GM12891 (cell line): ENCODE results near the gene CEP170B.
A peak's percentile ranks its signal among the peaks of the same experiment; 100 is the strongest.
"Not testable (repeated sequence)": the region's sequence is repeated elsewhere in the genome, so short reads cannot be mapped to it uniquely, and the experiment has no call there.

Experiments used
- DNase-seq: peaks from one replicate; pipeline ENCODE4 v3.0.0; 2011; ENCODE audit warnings: low spot score; ENCODE audit not compliant: insufficient read length
- FAIRE-seq: peaks from 2 replicates; lab custom pipeline; 2011; peaks lifted over from hg19 to GRCh38; lab: Jason Lieb, UNC
- PAX5 ChIP-seq: IDR thresholded peaks from 2 replicates; pipeline ENCODE4 v1.6.1; 2011; ENCODE audit warnings: low read length, moderate library complexity, mild to moderate bottlenecking; ENCODE audit not compliant: insufficient read depth, severe bottlenecking
- POLR2A ChIP-seq: IDR thresholded peaks from 2 replicates; pipeline ENCODE4 v1.6.1; 2011; ENCODE audit warnings: low read depth, low read length, control low read depth
- POLR2AphosphoS5 ChIP-seq: IDR thresholded peaks from 2 replicates; pipeline ENCODE4 v1.6.1; 2011; ENCODE audit warnings: low read depth, low read length, control low read depth
- POU2F2 ChIP-seq: IDR thresholded peaks from 2 replicates; pipeline ENCODE4 v1.6.1; 2011; ENCODE audit warnings: low read depth, mild to moderate bottlenecking, control low read depth, low read length, moderate library complexity
- SPI1 ChIP-seq: IDR thresholded peaks from 2 replicates; pipeline ENCODE4 v1.6.1; 2011; ENCODE audit warnings: low read depth, low read length, control low read depth
- TAF1 ChIP-seq: IDR thresholded peaks from 2 replicates; pipeline ENCODE4 v1.6.1; 2011; ENCODE audit warnings: low read depth, low read length, control low read depth

The CEP170B gene

DNA sequence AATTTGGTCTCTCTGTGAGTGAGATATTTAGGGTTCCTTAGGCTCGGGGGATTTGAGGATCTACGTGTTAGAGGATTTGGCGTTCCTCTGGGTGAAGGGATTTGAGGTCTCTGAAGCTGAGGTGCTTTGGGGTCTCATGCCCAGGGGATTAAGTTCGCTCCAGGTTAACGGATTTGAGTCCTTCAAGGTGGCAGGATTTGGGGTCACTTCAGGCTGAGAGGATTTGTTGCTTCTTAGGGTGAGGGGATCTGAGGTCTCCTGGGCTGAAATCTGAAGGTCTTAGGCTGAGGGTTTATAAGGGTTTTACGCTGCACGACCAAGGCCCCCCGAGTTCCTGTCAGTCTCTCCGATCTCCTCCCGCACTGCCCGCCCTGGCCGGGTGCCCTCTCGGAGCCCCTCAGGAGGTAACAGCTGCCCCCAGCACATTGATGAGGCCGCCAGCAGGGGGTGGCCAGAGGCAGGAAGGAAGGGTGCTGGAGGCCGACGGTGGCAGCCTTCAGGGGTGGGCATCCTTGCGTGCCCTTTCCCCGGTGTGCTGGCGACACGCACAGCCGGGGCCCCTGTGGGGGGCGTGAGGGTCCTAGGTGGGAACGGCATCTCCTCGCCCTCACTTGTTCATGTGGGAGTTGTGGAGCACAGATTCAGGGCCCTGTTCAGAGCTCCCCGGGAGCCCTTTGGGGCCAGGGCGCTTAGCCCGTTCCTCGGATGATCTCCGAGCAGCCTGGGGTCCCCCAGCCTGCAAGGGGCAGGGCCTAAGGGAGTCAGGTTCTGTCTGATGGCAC, 14.3 kb downstream of the CEP170B start:
- FAIRE-seq (no peak), DNase-seq (no peak)
- TF ChIP-seq POLR2A (no peak), POU2F2 (no peak), TAF1 (no peak), POLR2AphosphoS5 (no peak), SPI1 (no peak), PAX5 (no peak)

- DNase-seq (no peak), FAIRE-seq (no peak)
- TF ChIP-seq TAF1 (no peak), SPI1 (no peak), POLR2A (no peak), POLR2AphosphoS5 (no peak), POU2F2 (no peak), PAX5 (no peak)
Measured at GRCh38 chr14:104879983-104880565, 15.0 kb downstream of the CEP170B start.

DNA sequence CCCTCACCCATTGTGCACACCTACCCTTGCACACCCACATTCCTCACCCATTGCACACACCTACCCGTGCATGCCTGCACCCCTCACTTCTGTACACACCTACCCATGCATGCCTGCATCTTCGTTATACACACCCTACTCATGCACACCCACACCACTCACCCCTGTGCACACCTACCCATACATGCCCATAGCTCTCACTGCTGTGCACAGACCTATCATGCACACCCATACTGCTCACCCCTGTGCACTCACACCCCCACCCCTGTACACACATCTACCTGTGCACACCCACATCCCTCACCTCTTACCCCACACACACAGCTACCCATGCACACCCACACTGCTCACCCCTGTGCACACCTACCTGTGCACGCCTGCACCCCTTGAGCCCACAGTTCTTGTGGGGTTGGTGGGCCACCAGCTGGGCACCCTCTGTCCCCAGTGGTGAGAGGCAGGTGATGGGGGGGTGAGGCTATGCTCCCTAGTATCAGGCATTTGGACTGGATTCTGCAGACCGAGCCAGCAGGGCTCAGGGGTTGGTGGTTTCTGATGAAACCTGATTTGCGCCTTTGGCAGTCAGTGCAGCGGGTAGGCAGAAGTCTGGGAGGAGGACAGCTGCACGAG, 15.6 kb downstream of the CEP170B start:
- no peak for FAIRE-seq
- TF ChIP-seq POLR2AphosphoS5, result no peak
- no peak for TF ChIP-seq SPI1
- no peak for TF ChIP-seq TAF1
- TF ChIP-seq PAX5, result no peak
- TF ChIP-seq POU2F2, result no peak
- no peak for TF ChIP-seq POLR2A
- DNase-seq, result no peak

DNA sequence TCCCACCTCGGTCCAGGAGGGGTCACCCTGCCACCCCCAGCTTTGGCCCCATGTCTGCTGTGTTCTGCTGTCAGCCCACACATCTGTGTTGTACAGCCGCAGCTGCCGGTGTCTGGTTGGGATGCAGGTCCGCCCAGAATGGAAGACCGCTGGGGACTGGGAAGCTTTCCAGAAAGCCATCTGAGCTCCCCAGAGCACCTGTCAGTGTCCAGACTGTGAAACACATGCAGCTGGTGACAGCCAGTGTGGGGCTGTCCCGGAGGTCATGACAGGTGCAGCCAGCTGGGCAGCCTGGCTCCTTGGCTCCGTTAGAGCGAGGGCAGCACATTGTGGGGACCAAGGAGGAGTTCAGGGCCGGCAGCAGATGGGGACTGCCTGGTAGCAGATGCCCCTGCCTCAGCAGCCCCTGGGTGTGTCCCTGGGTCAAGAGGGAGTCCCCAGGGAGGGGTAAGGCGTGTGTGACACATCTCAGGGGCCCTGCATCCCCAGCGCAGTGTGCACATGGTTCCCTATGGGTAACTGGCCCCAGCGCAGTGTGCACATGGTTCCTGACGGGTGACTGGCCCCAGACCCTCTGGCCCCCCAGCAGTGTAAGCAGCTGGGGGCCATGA, 16.4 kb downstream of the CEP170B start:
- no peak for FAIRE-seq
- TF ChIP-seq PAX5 (no peak), POLR2AphosphoS5 (no peak), POLR2A (no peak)
- no peak for DNase-seq

GRCh38 chr14:104882325-104882973, 17.4 kb downstream of the CEP170B start:
- FAIRE-seq, result no peak
- no peak for TF ChIP-seq PAX5
- TF ChIP-seq POLR2A, result no peak
- TF ChIP-seq POLR2AphosphoS5, result no peak
- TF ChIP-seq POU2F2, result no peak
- no peak for TF ChIP-seq SPI1
- DNase-seq, result peak; percentile 74

DNA sequence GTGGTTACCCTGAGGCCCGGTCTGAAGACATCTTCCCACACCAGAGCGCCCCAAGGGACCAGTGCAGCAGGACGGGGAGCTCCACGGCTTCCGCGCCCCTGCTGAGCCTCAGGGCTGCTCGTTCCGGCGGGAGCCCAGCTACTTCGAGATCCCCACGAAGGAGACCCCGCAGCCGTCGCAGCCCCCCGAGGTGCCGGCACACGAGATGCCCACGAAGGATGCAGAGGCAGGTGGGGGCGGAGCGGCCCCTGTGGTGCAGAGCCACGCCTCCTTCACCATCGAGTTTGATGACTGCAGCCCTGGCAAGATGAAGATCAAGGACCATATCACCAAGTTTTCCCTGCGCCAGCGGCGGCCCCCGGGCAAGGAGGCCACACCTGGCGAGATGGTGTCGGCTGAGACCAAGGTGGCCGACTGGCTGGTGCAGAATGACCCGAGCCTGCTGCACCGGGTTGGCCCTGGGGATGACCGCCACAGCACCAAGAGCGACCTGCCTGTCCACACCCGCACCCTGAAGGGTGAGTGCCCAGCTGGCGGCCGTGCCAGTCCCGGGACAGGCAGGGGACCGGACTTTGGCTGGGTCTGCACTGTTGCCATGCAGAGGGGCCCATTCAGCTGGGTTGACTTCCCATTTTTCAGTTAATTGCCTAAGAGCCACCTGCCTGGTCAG, 18.1 kb downstream of the CEP170B start:
- TF ChIP-seq POLR2A, result no peak
- TF ChIP-seq PAX5, result no peak
- no peak for TF ChIP-seq POLR2AphosphoS5
- TF ChIP-seq POU2F2, result no peak
- TF ChIP-seq SPI1, result no peak
- TF ChIP-seq TAF1, result no peak
- DNase-seq (no peak), FAIRE-seq (no peak)

DNA sequence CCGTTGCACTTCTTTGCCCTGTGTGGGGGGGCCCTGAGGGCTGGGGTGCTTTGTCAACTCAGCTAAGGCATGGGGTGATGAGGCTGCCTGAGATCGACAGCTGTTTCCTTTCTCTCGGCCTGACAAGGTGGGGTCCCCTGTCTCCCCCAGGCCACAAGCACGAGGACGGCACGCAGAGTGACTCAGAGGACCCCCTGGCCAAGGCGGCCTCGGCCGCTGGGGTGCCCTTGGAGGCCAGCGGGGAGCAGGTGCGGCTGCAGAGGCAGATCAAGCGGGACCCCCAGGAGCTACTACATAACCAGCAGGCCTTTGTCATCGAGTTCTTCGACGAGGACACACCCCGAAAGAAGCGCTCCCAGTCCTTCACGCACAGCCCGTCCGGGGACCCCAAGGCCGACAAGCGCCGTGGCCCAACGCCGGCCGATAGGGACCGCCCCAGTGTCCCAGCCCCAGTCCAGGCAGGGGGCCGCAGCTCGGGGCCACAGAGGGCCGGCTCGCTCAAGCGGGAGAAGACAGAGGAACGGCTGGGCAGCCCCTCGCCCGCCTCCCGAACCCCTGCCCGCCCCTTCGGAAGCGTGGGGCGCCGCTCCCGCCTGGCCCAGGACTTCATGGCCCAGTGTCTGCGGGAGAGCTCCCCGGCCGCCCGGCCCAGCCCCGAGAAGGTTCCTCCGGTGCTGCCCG, 18.8 kb downstream of the CEP170B start:
- FAIRE-seq (no peak), DNase-seq (no peak)
- TF ChIP-seq PAX5, result no peak
- no peak for TF ChIP-seq POLR2A
- TF ChIP-seq TAF1, result no peak
- no peak for TF ChIP-seq POU2F2
- TF ChIP-seq SPI1, result no peak
- TF ChIP-seq POLR2AphosphoS5, result no peak

- not testable (repeated sequence) for DNase-seq, FAIRE-seq
Measured at GRCh38 chr14:104884381-104884780, 19.3 kb downstream of the CEP170B start.
